ENCODE data around the gene ZNHIT2. TPM values are rescaled to one million over a fixed set of nuclear protein-coding genes. Genes with fewer than 3 reads are reported as not detected.
A peak's percentile ranks its signal among the peaks of the same experiment; 100 is the strongest.

Gene ZNHIT2
- total RNA-seq, 1 donor from 2014 or later = 5.8 TPM

DNA sequence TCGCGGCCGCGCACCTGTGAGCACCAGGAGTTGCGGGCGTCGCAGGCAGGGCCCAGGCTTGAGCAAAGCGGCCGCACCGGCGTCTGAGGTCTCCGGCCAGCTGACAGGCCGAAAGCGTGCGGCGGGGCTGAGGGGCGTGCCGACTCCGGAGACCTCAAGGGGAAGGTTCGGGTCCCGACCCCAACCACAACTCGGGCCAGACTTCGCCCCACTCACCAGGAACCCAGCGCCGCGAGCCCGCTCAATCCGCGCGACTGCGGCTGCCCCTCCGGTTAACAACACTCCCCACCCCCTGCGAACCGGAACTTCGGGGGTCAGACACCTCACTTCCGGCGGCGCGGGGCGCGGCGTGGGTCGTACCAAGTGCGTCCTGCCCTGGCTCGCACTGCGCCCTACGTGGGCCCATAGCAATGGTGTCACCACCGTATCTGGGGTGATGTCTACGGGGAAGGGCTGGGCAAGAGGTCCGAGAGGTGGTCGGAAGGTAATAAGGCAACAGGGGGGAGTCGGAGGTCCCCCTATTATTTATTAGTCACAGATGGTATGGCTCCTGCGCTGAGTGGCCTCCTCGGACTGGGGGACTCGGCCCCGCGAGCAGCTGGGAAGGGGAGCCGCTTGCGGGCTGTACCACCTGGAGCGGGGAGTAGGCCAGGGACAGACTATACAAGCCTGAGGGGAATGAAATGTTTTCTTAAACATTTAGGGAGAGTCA lies 16.9 kb upstream of the ZNHIT2 start, which contains the start of gene SYVN1:
SYVN1 (minus strand) TSS at position 280 of the 712 bp plus-strand sequence. CDS start 918 bp downstream, outside the sequence.
- DNase-seq (ENCODE audit: low spot score) = peak; percentile 94

- DNase-seq (ENCODE audit: low spot score) = no peak
Observed at GRCh38 chr11:65133724-65134123, 16.2 kb upstream of the ZNHIT2 start.

DNA sequence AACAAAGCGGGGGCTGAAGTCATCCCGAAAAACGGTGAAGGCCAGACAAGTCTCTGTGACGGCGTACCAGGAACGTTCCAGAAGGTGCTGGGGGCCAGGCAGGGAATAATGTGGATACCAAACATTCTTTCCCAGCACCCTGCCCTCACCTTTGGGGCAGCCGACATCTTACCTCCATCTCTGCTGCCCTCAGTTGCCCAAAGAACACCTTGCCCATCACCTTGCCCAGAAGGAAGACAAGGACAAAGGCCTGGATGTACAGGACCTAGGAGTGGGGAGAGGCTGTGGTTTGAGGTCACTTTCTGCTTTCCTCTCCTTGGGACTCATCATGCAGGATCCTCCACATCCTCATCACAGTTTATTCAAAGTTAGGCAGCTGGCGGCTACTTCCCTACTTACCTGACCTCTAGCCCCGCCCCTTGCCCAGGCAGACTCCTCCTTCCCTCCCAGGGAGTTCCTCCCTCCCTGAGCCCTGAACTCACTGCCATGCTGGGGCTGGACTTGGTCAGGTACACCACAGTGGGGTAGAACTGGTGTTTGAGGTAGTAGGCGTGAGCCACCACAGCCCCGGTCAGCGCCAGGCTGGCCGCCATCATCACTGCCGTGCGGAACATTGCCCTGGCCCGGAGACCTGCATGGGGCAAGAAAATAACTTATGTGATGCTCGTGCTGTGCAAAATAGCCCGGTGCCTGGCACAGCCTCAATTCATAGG lies 15.6 kb upstream of the ZNHIT2 start:
- no peak for DNase-seq (ENCODE audit: low spot score)

GRCh38 chr11:65132238-65132987 lies 14.9 kb upstream of the ZNHIT2 start:
- no peak for DNase-seq (ENCODE audit: low spot score)

DNA sequence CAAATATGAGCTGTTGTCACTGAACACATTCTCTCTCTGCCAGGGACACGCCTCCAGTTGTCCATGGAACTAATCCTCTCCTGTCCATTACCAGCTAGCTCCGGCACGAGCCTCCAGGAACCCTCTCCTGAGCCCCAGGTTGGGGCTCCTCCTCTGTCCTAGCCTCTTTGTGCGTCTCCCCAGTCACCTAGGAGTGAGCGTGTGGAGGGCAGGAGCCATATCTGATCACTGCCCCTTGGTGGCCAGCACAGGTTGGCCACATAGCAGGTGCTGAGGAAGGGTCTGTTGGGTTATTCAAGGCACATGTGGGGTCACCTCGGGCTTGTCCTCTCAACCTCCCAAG lies 14.4 kb upstream of the ZNHIT2 start:
- DNase-seq (ENCODE audit: low spot score) = no peak

DNA sequence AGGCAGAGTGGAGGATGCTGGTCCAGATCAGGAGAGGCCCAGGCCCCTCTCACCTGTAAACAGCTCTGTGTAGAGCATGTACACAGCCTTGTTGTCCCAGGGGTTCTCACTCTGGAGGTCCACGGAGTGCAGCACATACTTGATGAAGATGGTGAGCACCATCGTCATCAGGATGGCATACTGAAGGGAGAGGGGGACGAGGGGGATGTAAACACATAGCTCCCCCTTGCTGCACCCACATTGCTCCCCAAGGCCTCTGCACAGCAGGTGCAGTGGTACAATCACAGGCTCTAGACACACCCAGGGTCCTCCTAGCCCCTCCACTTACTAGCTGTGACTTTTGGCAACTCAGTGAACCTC lies 13.9 kb upstream of the ZNHIT2 start:
- DNase-seq (ENCODE audit: low spot score) = no peak

GRCh38 chr11:65130631-65131416 lies 13.3 kb upstream of the ZNHIT2 start:
- DNase-seq (ENCODE audit: low spot score) = no peak

DNA sequence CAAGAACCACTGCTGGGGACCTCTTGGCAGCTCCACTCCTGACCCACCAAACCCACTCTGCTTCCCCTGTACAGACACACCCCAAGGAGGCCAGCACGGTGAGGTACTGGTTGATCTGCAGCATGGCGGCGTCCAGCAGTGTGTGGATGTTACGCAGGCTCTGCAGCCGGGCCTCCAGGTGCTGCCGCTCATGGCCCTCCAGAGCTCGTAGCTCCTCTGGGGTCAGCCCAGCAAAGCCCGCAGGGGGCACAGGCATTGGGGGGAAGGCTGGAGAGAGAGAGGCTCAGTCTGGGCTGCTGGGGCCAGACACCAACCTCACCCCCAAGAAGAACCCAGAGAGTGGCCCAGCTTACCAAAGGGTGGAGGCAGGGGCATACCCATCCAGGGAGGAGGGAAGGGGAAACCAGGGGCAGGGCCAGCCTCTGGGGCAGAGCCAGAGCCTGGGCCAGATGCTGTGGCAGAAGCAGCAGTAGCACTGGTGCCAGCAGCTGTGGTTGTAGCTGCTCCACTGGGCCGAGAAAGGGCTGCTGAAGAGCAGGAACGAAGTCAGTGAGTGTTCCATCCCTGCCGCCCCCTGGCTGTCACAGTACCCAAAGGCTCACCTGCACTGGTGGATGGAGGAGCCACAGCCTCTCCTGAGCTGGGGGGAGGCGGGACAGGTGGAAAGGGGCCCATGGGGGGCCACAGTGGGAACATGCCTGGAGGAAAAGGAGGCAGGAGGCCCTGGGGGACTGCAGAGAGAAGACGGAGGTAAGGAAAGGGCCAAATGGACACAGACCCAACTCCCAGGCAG lies 12.3 kb upstream of the ZNHIT2 start:
- DNase-seq (ENCODE audit: low spot score) = no peak

GRCh38 chr11:65128182-65129145 lies 11.0 kb upstream of the ZNHIT2 start:
- no peak for DNase-seq (ENCODE audit: low spot score)

GRCh38 chr11:65127473-65128181 lies 10.1 kb upstream of the ZNHIT2 start:
- no peak for DNase-seq (ENCODE audit: low spot score)

- DNase-seq (ENCODE audit: low spot score) = no peak
Observed at GRCh38 chr11:65126624-65127274, 9.2 kb upstream of the ZNHIT2 start.

DNA sequence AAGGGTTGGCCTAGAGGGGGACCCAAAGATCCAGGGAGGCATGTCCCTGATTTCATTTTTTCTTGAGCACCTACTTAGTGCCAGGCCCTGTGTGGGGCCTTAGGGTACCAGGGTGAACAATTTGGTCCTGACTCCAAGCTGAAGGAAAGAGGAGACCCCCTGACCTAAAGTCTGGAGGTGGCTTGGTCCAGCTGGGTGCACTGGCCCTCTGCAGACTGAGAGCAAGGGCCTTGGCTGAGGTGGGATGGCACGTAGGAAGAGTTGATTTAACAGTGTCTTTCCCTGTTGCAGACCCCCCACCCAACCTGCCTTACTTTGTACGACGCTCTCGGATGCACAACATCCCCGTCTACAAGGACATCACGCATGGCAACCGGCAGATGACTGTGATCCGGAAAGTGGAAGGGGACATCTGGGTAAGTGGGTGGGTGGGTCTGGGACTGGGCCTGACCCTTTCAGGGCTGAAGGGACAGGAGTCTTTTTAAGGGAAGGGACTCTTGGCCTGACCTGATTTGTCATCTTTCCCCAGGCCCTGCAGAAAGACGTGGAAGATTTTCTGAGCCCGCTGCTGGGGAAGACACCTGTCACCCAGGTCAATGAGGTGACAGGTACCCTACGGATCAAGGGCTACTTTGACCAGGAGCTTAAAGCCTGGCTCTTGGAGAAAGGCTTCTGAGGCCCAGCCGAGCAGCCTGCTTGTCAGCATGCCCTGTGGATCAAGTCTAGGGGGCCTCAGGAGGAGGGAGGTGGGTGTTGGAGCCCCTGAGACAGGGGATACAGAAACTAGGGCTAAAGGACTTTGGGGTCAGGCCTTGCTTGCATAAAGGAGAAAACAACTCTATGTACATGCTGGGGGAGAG lies 7.9 kb upstream of the ZNHIT2 start:
- no peak for DNase-seq (ENCODE audit: low spot score)

DNA sequence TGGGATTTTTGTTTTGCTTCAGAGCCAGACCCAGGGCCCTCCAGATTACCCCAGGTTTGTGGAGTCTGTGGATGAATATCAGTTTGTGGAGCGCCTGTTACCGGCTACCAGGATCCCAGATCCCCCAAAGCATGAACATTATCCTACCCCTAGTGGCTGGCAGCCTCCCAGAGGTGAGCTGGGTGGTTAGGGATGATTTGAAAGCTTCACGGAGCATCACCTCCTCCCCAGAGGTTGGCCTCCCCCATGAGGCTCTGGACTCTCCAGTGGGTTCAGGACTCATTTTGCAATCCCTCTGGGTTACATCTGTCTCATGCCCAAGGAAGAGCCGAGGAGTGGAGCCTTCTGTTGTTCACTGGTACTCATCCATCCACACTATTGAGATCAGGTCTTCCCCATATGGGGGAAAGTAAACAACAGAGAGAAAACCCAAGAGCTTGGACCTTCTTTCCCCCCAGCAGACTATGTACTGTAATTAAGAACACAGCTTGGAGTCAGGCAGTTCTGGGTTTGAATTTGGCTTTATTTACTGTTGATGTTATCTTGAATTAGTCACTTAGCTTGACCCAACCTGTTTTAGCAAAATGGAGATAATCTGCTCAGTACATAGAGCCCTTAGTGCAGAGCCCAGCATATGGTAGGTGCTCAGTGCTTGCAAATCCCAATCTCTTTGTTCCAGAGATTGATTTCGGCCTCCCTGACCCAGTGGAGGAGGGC lies 7.1 kb upstream of the ZNHIT2 start:
- DNase-seq (ENCODE audit: low spot score) = no peak

DNA sequence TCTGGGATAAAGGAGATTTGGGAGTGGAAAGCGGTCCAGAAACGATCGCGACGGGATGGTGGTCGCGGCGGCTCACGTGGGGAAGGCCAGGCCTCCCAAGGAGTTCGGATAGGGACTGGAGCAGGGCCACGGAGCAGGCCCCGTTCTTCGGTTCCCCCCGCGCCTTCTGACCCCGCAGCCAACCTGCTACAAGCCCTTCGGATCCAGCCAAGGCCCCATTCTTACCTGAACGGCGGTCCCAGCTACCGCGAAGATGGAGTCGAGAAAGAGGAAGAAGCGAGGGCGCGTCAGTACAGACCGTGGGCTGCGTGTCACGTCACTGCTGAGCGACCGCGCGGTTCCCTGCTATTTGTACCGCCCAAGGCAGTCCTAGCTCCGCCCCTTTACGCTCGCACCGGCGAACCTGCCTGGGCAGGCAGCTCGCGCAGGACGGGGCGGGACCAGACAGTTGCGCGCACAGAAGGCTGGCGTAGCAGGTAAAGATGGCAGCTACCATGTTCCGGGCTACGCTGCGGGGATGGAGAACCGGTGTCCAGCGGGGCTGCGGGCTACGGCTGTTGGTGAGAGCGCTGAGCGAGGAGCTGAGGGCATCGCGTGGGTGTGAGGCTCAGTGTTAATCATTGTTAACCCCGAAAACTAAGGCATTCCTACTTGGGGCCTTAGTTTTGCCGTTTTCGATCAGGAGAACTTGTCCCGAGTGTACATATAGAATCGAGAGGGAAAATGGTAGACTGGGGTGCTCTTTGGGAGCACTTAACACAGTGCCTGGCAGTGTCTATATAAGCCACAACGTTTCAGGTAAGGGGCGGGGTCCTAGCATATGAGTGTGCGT lies 4.6 kb upstream of the ZNHIT2 start, which contains the start of the genes FAU and MRPL49:
FAU (minus strand) TSS at position 270 of the 832 bp plus-strand sequence. CDS start 321 bp downstream, outside the sequence.
MRPL49 (plus strand) TSS at position 457 of the 832 bp plus-strand sequence; CDS start at position 483, 26 bp downstream.
- peak; percentile 99 for DNase-seq (ENCODE audit: low spot score)

DNA sequence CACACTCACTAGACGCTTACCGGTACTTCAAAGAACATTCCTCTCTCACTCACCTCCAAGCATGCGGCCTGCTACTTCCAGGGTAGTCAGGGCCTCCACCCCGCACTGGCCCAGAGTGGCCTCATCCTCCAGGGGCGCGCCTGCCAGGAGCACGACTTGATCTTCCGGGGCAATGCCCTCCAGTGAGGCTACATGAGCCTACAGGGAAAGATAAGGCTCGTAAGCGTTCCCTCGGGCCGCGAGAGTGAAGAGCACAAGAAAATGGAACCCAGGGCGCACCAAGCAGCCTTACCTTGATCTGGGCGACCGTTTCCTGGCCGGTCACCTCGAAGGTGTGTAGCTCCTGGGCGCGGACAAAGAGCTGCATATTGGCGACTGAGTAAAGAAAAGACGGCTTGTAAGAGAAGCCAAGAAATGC lies 4.0 kb upstream of the ZNHIT2 start:
- no peak for DNase-seq (ENCODE audit: low spot score)

DNA sequence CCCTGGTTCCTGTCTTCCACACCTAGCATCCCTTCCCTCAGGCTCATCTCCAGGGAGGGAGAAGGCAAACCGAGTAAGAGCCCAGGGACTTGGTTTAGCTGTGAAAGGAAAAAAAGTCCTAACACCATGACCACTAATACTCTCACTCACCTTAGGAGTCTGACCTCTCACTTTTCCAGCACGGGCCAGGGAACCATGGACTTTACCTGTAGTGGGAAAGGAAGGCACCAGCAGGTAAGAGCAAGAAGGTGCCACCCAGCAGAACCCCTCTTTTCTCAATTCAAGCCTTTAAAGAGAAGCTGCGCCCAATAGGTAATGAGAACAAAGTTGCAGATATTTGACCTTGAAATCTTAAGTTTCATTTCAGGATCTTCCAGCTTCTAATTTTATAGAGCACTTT lies 3.3 kb upstream of the ZNHIT2 start:
- no peak for DNase-seq (ENCODE audit: low spot score)
